Dedifferentiated amniotic fluid mesenchymal stem cell (primary cell): ENCODE data around the gene SLC16A1.

Experiments used
- DNase-seq: peaks from one replicate; pipeline ENCODE4 v3.0.0-alpha.2; 2016; ENCODE audit errors: extremely low spot score

Gene SLC16A1

DNA sequence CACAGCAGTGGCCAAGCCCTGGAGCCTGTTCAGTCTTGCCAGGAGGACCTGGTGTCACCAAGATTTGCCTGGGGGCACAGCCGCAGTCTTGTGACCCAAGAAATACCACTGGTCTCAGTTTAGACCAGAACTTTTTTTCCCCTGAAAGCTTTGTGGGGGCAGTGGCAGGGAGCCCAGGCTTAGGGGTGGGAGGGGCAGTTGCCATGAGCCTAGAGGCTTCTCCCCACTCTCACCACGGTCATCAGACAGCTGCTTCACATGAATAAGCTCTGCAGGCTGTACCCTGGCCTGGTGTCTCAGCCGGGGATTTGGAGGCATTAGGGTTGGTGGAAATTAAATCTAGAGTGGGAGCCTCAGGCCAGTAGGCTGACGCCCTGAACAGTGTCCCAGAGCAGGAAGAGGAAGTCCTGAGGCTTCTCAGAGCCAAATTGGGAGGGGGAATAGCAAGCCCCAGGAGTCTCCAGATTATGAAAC, 73.7 kb downstream of the SLC16A1 start:
- no peak for DNase-seq

DNA sequence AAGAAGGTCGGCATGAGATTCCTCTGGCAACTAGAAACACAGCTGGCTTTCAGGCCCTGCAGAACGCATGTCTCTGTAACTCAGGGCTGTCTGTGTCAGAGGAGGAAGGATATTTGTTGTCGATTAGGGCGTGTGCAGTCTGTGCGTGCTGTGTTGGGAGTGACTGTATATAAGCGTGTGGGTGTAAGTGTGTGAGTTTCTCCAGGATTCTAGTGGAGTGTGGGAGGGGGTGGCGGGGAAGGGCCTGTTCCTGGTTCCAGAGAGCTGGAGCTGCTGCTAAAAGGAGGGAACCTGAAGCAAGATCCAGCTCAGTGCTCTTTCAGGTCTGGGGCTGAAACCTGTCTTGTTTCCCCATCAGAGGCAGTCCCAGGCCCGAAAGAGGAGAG, 74.3 kb downstream of the SLC16A1 start:
- no peak for DNase-seq

DNA sequence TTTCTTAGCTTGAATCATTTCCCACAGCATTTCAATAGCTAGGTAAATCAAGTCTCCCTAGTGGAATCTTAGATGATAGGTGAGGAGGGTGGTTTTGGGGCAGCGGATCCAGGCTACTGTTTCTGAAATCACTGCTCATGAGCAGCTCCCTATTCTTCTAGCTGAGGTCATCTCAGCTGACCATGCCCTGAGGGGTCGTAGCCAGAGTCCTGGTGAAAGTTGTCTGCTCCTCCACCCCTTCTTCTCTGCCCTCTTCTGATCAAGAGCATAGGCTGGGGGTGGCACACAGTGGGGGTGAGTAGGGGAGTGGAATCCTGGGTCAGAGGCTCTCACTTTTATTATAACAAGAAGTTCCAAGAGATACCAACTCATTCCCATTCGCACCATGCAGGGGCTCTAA, 76.2 kb downstream of the SLC16A1 start:
- no peak for DNase-seq

DNA sequence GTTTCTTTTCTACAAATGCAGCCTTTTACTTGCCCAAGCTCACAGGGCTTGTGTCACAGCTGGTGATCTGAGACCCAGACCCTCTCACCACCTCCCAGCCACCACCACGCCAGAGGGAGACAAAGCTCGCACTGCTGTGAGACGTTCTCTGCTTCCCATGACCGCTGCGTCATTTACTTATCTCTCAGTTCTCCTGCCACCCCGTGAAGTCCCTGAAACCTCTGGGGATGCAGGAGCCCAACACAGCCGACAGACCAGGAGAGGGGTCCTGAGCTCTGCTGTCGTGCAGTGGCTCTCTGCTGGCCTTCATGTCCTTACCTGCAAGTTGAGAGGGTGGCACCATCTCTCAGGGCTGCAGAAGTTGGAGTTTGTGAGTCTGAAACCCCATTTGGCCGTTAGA, 77.7 kb downstream of the SLC16A1 start:
- DNase-seq = no peak

DNA sequence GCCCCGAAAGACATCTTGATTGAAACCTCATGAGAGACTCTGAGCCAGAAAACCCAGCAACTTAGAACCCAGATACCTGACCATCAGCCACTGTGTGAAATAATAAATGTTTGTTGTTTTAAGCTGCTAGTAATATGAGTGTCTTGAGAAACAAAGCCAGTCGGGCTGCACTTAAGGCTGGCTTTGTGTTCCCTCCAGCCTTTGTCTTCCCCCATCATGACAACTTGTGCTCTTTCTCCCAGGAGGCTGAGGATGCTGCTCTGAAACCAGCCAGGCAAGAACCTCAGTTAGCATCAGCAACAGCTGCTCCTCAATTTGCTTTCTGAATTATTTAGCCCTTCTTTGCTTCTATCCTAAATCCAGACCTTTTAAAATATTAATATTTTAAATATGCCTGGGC, 78.2 kb downstream of the SLC16A1 start:
- no peak for DNase-seq

DNA sequence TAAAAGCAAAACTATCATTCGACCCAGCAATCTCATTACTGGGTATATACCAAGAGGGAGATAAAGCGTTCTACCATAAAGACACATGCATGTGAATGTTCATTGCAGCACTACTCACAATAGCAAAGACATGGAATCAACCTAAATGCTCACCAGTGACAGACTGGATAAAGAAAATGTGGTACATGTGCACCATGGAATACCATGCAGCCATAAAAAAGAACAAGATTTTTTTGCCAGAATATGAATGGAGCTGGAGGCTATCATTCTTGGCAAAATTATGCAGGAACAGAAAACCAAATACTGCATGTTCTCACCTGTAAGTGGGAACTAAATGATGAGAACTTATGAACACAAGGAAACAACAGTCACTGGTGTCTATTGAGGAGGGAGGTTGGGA, 79.7 kb downstream of the SLC16A1 start:
- DNase-seq = no peak

DNA sequence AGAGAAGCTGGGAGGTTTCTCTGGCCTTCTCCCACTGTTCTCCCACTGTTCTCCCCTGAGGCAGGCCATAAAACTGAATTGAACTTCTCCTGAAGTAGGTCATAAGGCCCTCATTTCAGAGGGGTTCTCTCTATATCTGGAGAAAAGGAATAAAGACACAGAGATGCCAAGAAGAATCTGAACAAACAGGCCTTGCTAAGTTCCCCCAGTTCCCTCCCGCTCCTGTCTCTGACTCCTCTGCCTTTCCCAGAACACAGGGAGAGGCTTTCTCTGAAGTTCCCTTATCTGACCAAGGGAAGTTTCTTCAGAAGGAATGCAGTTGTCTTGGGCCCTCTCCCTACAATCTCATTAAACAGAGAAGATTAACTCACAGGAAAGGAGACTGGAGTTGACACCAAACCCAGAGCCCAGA, 83.4 kb downstream of the SLC16A1 start:
- no peak for DNase-seq

DNA sequence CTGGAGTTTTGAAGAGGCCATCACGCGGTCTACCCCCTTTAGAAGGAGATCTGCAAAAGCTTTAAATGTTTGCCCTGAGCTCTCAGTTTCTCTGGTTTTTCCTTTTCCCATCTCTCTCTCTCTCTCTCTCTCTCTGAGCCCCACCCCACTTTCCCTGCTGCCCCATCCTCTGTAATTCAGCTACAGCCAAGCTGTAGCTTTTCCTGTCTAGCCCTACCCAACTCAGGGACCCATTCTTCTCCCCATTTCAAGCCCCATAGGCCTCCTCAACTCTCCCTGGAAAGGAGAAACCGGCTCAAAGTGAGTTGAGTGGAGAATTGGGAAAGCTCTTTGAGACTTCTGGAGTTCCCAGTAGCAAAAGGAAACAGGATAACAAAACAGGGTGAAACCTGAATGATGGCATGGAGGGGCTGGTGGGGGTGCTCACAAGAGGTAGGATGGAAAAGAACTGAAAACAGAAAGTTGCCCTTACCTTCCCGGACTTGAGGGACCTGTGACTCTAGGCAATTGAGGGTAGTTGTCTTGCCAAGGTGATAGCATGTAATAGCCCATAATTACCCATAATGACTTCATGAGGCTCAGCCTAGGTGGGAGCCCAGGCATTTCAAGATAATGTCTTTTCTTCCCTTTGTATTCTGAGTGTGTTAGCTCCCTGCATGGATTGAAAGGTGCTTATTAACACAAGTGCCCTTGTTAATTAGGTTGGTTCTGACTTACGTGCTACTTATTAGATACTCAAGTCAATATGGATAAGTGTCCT, 84.9 kb downstream of the SLC16A1 start:
- no peak for DNase-seq

DNA sequence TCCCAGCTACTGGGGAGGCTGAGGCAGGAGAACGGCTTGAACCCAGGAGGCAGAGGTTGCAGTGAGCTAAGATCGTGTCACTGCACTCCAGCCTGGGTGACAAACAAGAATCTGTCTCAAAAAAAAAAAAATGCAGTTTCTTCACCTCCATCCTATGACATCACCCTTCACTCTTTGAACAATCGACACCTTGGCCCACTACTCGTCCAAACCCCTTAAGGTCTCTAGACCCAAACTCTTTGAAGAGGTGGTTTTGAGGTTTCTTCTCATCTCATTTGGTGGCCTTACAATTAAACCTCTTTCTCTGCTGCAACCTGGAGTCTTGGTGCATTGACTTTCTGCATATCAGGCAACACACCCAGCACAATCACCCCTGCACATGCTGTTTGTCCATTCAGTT, 86.1 kb downstream of the SLC16A1 start:
- DNase-seq = no peak

DNA sequence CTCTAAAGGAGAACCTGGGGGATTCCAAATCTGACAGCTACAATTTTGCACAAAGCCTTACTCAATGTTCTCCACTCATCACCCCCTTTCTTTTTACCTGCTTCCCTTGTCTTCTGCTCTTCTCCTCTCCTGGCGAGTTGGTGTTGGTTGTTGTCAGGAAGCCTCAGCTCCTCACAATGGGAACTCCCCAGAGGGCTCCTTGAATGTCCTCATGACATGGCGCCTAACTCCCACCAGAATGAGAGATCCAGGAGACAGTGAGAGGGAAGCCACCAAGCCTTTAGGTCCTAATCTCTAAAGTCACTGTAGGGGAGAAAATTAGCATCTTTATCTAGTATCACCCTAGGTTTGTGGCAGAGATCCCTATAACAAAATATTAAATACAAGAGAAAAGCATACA, 87.8 kb downstream of the SLC16A1 start:
- DNase-seq = no peak

DNA sequence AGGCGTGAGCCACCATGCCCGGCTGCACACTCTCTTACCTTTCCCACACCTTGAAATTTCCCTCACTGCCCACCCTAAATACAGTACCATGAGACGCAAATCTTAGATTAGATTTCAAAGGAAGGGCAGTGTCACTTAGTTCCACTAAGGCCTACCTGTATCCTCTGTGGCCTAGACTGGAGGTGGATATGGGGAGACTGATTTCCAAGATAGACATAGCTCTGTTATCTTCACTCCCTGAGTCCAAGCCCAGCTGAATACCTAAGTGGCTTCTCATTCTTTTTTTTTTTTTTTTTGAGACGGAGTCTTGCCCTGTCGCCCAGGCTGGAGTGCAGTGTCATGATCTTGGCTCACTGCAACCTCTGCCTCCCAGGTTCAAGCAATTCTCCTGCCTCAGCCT, 89.0 kb downstream of the SLC16A1 start:
- DNase-seq = no peak

DNA sequence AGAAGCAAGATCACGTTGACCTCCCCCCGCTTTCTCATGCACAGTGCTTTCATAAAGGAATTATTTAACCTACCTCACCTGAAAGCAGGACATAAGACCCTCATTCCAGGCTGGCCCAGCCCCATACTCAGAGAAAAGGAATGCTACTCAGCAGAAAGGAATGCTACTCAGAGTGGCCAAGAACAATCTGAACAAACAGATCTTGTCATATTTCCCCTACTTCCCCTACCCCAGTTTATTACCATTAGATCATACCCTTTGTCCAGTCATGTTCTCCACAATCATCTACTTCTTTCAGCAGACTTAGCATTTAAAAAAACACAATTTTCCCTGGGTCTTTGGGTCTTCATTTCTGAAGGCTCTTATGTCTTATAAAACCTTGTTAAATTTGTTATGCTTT, 89.8 kb downstream of the SLC16A1 start:
- peak; percentile 20 for DNase-seq

DNA sequence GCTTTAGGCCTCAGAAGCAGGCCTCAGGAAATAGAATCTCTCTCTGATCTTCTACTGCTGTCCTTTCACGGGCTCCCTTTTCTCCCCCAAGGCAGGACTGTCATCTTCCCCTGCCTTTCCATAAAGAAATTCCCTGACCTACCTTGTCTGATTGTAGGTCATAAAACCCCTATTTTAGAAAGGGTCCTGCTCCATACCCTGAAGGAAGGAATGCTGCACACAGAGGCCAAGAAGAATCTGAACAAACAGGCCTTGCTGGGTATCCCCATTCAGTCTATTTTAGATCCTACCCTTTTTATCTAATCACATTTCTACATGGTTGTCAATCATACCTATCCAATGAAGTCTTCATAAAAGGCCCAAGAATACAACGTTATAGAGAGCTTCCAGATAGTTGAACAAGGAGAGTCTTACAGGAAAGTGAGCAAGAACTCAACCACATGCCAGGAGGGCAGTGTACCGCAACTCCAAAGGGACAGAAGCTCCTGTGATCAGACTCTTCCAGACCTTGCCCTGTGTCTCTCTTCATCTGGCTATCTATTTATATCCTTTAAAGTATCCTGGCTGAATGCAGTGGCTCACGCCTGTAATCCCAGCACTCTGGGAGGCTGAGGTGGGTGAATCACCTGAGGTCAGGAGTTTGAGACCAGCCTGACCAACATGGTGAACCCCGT, 93.1 kb downstream of the SLC16A1 start:
- no peak for DNase-seq
